GM13976 (cell line): Measurements from ENCODE around the gene USP2.

Experiments
- DNase-seq: peaks from one replicate; pipeline ENCODE4 v3.0.0; 2012; ENCODE audit warnings: low spot score
- in situ Hi-C: fragments of 300-500 bp; cut with MboI; formaldehyde crosslinking; loops from one replicate; pipeline ENCODE4 v1.12.0; 2022; ENCODE audit warnings: low sequenced_read_pairs, mixed read lengths, inconsistent platforms; ENCODE audit not compliant: unreplicated experiment
- TF ChIP-seq, protein P1 (sequence below): IDR thresholded peaks from 2 replicates; pipeline ENCODE4 v1.5.1; 2012; ENCODE audit warnings: borderline replicate concordance, mild to moderate bottlenecking; ENCODE audit not compliant: insufficient read depth; ENCODE audit errors: extremely low read depth, missing control alignments, control extremely low read depth

USP2 gene

DNA sequence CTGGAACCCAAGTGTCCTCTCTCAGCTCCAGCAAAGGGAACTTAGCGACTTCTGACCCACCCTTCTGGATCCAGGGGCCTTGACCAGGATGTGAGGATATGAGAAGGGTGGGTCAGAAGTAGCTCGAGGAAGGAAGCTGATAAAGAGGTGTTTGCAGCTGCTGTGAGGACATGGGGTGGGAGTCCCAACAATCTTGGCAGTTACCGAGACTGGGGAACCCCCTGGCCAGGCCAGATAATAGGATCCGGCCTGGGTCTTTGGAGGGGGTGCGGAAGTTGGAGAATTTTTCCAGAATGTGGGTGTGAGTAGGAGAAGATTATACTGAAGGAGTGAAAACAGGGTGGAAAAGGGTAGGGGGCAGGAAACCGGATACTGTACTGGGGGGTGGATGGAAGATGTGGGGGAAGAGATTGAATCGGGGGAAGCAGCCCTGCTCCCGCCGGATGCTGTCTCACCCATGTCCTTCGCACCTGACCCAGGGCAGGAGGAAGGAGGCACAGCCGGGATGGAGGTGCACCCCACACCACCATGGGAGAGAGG is 61.7 kb downstream of the USP2 start:
- in situ Hi-C loops = no loop called here
- DNase-seq = peak; percentile 41
- TF ChIP-seq, protein P1, sequence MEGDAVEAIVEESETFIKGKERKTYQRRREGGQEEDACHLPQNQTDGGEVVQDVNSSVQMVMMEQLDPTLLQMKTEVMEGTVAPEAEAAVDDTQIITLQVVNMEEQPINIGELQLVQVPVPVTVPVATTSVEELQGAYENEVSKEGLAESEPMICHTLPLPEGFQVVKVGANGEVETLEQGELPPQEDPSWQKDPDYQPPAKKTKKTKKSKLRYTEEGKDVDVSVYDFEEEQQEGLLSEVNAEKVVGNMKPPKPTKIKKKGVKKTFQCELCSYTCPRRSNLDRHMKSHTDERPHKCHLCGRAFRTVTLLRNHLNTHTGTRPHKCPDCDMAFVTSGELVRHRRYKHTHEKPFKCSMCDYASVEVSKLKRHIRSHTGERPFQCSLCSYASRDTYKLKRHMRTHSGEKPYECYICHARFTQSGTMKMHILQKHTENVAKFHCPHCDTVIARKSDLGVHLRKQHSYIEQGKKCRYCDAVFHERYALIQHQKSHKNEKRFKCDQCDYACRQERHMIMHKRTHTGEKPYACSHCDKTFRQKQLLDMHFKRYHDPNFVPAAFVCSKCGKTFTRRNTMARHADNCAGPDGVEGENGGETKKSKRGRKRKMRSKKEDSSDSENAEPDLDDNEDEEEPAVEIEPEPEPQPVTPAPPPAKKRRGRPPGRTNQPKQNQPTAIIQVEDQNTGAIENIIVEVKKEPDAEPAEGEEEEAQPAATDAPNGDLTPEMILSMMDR = no peak

DNA sequence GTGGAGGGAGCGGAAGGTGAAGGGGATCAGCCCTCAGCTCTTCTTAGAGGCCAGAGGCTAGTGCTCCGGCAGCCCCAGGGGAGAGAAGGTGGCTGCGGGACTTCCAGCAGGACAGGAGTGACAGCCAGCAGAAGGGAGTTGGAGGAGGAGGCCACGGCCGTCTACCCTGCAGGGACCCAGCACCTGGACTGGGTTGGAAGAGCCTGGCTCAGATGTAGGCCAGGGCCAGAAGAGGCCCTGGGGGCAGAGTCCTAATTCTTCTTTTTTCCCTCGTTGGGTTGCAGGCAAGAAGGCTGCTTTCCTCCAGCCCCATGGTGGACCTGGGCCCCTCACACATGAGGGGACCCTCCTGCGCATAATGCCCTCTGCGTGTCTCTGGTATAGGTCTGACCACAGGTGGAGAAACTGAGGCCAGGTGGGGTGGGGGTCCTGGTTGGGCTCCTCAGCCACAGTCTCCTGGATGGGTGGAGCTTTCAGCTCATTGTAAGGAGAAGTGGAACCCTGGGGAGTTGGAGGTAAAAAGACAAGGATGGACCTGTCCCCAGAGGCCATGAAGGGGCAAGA is 62.3 kb downstream of the USP2 start:
- in situ Hi-C loops = no loop called here
- TF ChIP-seq, protein P1 = no peak
- DNase-seq = no peak

DNA sequence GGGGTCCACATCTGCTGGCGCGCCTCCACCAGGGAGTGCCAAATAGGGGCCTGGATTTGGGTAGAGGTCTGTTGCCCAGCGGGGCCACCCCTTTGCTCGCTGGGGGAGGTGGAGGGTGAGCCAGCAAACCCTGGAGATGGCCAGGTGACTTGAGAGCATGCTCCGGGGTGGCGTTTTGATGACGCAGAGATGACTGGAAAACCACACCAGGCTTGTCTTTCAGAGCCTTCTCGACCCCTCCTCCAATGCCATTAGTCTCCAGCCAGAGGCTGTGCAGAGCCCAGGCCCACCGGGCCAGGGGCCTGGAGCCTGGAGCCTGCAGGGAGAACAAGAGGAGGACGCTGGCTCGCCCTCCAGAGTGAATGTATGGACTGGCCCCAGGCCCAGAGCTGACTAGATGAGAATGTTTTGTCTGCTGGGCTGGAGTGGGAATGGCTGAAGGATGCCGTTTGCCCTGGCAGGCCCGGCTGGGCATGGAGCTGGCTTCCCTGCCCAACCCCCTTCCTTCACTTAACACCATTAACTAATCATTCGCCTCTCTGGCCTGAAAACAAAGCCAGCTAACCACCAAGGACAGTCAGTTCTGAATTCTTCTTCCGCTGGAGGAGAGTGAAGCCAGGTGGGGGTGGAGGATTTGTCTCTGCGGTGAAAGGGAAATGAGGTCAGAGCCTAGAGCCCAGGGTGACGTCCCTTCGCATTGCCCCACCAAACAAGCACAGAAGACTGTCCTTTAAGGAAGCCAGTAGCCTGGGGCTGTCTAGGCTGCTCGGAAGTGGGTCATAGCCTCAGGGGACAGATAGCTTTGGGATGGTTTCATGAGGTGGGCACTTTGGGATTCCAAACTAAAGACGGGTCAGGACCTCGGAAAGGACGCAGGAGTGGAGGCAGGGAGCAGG is 63.0 kb downstream of the USP2 start:
- peak; percentile 86 for DNase-seq
- TF ChIP-seq, protein P1 = no peak
- in situ Hi-C loops = no loop called here

DNA sequence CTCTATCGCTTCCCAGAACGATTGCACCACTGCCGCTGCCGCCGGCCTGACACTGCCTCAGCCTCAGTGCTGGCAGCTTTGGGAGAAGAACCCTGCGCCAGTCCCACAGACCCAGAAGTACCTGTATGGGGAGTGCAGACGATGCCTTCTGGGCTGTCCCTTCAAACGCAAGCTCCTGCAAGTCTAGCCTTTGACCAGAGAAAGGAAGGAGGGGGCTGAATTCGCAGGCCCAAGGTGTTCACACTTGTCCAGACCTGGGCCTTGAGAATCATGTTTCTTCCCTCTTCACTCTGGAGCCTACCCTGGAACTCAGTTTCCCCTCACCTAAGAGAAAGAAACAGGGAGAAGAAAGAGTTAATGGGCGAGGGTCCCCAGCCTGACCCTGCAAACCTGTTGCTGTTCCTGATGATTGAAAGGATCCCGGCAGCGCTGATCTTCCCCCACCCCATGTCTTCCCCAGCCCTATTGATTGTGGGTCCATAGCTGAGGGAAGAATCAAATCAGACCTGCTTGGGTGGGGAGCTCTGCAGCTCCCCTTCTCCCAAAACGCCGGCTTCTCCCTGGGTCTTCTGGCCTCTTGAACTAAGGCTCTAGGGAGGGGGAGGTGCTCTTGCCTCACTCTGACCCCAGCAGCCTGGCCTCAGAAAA is 63.8 kb downstream of the USP2 start:
- in situ Hi-C loops = no loop called here
- TF ChIP-seq, protein P1 = no peak
- no peak for DNase-seq

DNA sequence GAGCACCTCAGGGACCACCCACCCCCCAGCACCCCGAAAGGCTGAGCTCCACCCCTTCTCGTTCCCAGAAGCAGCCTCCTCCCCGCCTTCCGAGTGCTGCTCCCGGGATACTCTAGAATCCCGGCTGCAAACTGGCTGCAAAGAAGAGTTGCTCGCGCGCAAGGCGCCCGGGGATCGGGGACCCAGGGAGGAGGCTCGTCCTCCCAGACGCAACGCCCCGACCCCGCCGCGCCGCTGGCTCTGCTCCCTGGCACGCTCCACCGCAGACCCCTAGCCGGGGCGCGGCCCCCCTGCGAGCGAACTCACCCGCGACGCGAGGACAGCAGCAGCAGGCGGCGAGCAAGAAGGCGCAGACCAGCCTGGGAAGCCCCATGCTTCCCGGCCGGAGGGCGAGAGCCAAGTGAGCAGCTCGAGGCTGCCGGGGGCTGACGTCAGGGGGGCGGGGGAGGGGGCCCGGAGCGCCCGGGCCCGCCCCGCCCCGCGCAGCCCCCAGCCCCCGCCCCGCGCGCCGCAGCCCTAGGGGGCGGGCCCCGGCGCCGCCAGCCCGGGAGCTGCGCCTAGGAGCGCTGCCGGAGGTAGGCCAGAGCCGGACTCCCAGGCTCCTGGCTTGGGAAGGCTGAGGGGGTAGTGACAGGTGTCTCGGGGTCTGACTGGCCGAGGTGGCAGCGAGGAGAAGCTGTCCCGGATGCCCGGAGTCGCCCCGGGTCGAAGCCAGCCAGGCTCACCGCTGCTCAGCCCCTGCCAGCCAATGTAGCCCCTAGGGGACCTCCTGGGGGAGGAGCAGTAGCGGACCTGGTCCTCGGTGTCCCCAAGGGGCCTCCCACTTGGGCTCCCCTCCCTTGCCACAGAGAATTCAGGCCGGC is 64.5 kb downstream of the USP2 start, which contains the start of gene MCAM:
TSS of gene MCAM (minus strand) at position 402 of the 863 bp plus-strand sequence. CDS start at position 373, 29 bp downstream.
- in situ Hi-C loops = no loop called here
- DNase-seq = peak; percentile 68
- TF ChIP-seq, protein P1 = no peak
